HCT116 (cell line): ENCODE results near the gene BZW2.

Experiments
- EGR1 ChIP-seq: IDR thresholded peaks from 2 replicates; pipeline ENCODE4 v1.6.1; 2012; ENCODE audit warnings: low read depth
- EZH2 ChIP-seq: fragments of 200-600 bp; sonication (generic); IDR thresholded peaks from 2 replicates; pipeline ENCODE4 v1.6.1; 2017; ENCODE audit warnings: antibody characterized with exemption, mixed run types
- EZH2phosphoT487 ChIP-seq: fragments of 200-600 bp; IDR thresholded peaks from 2 replicates; pipeline ENCODE4 v1.6.1; 2018; ENCODE audit warnings: antibody characterized with exemption, borderline replicate concordance
- SRF ChIP-seq: IDR thresholded peaks from 2 replicates; pipeline ENCODE4 v1.6.1; 2012; ENCODE audit warnings: low read depth
- TF ChIP-seq, protein P1 (sequence below), 3 experiments: fragments of 200-600 bp in 1 of 3; sonication (generic) in 1 of 3; IDR thresholded peaks in 2 of 3; conservative IDR thresholded peaks in 1 of 3; 2 replicates each; pipeline ENCODE4 v1.5.1; 2012 to 2017; ENCODE audit warnings: low read depth in 2 of 3, low read length in 2 of 3, antibody characterized with exemption in 1 of 3, borderline replicate concordance in 1 of 3, control low read depth in 1 of 3, mild to moderate bottlenecking in 1 of 3, mixed read lengths in 1 of 3, mixed run types in 1 of 3, moderate library complexity in 1 of 3; ENCODE audit not compliant: insufficient read depth in 1 of 3
- TF ChIP-seq, protein P2 (sequence below): IDR thresholded peaks from 2 replicates; pipeline ENCODE4 v1.6.1; 2012; ENCODE audit warnings: low read depth

DNA sequence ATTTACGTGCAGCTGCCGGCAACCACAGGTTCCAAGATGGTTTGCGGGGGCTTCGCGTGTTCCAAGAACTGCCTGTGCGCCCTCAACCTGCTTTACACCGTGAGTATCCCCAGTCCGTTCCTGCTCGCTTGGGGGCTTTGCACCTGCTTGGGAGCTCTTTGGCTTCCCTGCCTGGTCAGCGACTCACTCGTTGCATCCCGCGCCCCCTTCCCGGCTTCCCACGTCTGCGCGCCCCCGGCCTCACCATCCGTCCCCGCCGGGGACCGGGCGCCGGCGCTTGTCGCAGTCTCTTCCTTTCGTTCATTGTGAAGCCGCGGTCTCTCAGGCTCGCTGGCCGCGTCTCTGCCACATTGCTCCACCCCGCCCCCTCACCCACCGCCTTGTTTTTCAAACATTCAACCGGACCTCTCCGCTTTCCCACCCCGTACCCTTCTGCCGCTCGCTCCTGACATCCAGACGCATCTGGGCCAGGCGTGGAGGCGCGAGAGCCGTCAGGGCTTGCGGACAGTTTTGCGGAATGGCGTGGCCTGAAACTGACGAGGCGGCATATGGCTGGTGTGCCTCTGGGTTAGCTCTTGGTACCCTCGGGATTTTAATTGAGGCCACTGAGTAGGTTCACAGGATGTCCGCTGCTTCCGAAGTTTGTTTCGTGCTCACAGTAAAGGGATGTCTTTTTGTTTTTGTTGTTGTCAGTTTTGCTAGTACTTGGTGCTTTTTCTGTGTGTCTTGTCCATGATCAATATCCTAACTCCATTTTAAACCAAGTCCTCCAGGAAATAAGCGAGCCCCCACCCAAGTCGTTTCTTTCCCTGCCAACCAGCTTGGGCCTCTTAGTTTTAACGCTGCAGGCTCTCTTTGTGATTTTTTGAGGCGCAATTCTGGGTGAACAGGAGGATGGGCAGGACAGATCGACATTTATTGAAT lies 108.2 kb downstream of the BZW2 start:
- TF ChIP-seq, protein P1, sequence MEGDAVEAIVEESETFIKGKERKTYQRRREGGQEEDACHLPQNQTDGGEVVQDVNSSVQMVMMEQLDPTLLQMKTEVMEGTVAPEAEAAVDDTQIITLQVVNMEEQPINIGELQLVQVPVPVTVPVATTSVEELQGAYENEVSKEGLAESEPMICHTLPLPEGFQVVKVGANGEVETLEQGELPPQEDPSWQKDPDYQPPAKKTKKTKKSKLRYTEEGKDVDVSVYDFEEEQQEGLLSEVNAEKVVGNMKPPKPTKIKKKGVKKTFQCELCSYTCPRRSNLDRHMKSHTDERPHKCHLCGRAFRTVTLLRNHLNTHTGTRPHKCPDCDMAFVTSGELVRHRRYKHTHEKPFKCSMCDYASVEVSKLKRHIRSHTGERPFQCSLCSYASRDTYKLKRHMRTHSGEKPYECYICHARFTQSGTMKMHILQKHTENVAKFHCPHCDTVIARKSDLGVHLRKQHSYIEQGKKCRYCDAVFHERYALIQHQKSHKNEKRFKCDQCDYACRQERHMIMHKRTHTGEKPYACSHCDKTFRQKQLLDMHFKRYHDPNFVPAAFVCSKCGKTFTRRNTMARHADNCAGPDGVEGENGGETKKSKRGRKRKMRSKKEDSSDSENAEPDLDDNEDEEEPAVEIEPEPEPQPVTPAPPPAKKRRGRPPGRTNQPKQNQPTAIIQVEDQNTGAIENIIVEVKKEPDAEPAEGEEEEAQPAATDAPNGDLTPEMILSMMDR (IDR thresholded peaks at IDR 0.05 in 2 of 3, conservative IDR thresholded peaks at IDR 0.05 in 1 of 3; ENCODE audit: borderline replicate concordance in 1 of 3, insufficient read depth in 1 of 3, low read depth in 2 of 3, low read length in 2 of 3): no peak
- no peak for TF ChIP-seq EZH2
- TF ChIP-seq SRF: no peak
- TF ChIP-seq, protein P2, sequence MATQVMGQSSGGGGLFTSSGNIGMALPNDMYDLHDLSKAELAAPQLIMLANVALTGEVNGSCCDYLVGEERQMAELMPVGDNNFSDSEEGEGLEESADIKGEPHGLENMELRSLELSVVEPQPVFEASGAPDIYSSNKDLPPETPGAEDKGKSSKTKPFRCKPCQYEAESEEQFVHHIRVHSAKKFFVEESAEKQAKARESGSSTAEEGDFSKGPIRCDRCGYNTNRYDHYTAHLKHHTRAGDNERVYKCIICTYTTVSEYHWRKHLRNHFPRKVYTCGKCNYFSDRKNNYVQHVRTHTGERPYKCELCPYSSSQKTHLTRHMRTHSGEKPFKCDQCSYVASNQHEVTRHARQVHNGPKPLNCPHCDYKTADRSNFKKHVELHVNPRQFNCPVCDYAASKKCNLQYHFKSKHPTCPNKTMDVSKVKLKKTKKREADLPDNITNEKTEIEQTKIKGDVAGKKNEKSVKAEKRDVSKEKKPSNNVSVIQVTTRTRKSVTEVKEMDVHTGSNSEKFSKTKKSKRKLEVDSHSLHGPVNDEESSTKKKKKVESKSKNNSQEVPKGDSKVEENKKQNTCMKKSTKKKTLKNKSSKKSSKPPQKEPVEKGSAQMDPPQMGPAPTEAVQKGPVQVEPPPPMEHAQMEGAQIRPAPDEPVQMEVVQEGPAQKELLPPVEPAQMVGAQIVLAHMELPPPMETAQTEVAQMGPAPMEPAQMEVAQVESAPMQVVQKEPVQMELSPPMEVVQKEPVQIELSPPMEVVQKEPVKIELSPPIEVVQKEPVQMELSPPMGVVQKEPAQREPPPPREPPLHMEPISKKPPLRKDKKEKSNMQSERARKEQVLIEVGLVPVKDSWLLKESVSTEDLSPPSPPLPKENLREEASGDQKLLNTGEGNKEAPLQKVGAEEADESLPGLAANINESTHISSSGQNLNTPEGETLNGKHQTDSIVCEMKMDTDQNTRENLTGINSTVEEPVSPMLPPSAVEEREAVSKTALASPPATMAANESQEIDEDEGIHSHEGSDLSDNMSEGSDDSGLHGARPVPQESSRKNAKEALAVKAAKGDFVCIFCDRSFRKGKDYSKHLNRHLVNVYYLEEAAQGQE: no peak
- no peak for TF ChIP-seq EGR1
- no peak for TF ChIP-seq EZH2phosphoT487
